DMS153 treated with DMSO at 0.1 percent for 48 hours (cell line): ENCODE data around the gene CALHM5.
"Not testable (repeated sequence)": the region's sequence is repeated elsewhere in the genome, so short reads cannot be mapped to it uniquely, and the experiment has no call there.

ENCODE experiments used
- DNase-seq: peaks from one replicate; lab custom pipeline; 2025; ENCODE audit not compliant: unreplicated experiment; lab: John Stamatoyannopoulos, UW

CALHM5 gene, protein sequence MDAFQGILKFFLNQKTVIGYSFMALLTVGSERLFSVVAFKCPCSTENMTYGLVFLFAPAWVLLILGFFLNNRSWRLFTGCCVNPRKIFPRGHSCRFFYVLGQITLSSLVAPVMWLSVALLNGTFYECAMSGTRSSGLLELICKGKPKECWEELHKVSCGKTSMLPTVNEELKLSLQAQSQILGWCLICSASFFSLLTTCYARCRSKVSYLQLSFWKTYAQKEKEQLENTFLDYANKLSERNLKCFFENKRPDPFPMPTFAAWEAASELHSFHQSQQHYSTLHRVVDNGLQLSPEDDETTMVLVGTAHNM

DNA sequence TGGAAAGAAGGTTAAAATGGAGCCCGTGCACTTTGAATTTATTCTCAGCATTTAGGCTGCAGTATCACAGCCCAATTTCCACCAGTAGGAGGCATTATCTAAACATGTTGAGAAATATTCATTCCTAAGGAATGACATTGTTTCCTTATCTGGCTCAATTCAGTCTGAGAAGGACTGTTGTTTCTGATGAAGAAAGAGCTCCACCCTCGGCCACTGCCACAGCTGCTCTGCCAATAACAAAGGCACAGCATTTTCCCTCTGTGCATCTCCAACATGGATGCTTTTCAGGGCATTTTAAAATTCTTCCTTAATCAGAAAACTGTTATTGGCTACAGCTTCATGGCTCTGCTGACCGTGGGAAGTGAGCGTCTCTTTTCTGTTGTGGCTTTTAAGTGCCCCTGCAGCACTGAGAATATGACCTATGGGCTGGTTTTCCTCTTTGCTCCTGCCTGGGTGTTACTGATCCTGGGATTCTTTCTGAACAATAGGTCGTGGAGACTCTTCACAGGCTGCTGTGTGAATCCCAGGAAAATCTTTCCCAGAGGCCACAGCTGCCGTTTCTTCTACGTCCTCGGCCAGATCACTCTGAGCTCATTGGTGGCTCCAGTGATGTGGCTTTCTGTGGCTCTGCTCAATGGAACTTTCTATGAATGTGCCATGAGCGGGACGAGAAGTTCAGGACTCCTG is at the start of gene CALHM5:
Gene CALHM5, plus strand, starts transcription at position 216 of the 687 bp plus-strand sequence. Its CDS starts 58 bp downstream, at position 274.
- DNase-seq, result no peak

DNA sequence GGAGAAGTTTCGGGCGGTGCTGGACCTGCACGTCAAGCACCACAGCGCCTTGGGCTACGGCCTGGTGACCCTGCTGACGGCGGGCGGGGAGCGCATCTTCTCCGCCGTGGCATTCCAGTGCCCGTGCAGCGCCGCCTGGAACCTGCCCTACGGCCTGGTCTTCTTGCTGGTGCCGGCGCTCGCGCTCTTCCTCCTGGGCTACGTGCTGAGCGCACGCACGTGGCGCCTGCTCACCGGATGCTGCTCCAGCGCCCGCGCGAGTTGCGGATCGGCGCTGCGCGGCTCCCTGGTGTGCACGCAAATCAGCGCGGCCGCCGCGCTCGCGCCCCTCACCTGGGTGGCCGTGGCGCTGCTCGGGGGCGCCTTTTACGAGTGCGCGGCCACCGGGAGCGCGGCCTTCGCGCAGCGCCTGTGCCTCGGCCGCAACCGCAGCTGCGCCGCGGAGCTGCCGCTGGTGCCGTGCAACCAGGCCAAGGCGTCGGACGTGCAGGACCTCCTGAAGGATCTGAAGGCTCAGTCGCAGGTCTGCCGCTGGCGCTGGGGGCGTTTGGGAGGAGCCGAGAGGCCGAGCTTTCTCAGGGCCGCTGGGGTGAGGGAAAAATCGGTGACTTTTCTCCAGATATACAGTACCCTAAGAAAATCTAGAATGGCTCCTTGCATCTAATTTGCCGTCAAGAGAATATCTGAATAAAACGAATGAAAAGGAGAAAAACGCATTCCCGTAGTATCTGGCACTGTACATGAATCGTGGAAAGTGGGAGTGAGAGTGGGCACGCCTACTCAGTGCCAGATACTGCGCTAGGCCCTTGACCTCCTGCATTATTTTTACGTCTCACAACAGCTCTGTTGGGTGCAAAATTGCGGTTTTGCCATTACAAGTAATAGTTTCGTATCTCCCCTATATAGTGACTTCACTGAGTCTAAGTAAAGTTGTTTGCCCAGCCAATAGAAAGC is 49.2 kb upstream of the CALHM5 start:
- DNase-seq, result peak; percentile 21

DNA sequence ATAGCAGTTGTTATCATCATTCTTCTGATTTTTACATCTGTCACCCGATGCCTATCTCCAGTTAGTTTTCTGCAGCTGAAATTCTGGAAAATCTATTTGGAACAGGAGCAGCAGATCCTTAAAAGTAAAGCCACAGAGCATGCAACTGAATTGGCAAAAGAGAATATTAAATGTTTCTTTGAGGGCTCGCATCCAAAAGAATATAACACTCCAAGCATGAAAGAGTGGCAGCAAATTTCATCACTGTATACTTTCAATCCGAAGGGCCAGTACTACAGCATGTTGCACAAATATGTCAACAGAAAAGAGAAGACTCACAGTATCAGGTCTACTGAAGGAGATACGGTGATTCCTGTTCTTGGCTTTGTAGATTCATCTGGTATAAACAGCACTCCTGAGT is 48.1 kb upstream of the CALHM5 start:
- DNase-seq, result no peak

DNA sequence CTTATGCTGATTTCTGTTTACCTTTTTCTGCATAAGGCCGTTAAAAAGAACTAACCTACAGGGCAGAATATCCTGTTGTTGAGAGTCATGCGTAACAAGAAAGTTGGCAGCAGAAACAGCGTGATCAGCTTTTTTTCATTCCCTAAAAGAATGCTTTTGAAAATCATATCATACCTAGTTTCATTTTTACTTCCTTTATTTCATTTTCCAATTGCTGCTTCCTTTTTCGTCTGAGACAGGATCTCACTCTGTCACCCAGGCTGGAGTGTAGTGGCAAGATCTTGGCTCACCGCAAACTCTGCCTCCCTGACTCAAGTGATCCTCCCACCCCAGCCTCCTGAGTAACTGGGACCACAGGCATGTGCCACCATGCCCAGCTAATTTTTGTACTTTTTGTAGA is 46.2 kb upstream of the CALHM5 start:
- DNase-seq, result no peak

DNA sequence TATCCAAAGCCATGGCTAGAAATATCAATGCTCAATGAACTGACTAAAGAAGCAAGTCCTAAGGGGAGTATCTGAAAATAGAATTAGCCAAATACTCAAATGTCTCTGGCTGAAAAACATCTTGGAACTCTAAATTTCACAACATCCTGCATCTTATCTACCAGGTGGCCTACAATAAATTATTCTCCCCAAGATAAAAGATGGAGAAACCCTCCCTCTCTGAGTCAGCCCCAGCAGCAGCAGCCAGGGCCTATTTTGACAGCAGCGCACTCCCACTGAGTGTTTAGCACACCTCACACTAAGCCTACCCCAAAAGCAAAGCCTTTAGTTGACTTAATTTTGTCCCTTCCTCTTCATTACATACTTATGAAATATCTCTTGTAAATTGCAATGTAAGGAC is 44.3 kb upstream of the CALHM5 start:
- DNase-seq, result no peak

DNA sequence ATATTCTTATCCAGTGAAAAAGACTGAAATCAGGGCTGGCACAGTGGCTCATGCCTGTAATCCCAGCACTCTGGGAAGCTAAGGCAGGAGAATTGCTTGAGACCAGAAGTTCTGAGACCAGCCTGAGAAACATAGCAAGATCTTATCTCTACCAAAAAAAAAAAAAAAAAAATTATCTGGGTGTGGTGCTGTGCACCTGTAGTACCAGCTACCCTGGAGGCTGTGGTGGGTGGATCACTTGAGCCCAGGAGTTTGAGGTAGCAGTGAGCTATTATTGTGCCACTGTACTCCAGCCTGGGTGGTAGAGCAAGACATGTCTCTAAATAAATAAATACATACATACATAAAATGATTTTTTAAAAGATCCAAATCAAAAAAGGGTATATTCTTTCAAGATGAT is 43.9 kb upstream of the CALHM5 start:
- DNase-seq, result no peak

DNA sequence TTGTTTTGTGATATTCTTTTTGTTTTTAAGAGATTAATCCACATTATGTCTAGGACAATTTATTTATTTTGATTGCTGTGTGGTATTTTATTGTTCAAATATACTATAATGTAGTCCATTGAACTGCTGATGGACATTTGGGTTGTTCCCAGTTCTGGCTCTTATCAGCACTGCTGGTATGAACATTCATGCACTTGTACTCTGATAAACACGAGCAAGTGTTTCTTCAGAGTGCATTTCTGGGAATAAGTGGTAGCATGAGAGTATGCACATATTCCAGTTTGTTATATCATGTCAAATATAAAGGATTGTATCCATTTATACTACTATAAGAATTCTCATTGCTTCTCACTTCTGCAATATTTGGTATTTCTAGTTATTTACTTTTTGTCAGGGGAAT is 43.1 kb upstream of the CALHM5 start:
- DNase-seq, result no peak

DNA sequence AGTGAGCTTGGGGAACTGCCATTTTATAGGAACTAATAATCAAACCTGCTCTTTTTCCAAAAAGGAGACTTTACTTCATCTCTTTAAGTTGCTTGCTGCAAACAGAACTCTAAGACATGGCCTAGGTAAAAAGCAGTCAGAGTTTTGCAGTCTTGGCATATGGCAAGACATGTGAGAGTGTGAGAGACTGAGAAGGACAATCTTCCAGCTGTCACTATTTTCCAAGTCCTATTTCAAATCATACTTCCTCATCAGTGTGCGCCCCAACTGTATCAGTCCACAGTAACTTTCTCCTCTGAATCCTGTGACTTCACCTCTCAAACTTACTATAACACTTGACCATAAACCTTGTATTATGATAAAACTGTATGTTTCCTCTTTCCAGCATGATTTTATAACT is 39.9 kb upstream of the CALHM5 start:
- DNase-seq, result no peak

DNA sequence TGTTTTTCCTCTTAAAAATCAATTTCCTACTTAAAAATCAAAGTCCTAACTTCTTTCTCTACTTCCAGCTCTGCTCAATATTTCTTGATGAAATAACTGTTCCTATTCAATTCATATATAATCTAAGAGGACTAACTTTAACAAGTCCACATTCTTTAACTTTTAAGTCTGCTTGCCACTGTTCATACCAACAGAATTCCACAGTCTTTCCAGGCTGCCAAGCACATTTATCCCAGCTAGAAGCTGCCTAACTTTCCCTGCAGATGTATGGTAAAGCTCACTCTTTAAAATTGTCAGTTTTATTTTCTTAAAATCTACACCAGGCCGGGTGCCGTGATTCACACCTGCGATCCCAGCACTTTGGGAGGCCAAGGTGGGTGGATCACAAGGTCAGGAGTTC is 38.7 kb upstream of the CALHM5 start:
- DNase-seq, result no peak

DNA sequence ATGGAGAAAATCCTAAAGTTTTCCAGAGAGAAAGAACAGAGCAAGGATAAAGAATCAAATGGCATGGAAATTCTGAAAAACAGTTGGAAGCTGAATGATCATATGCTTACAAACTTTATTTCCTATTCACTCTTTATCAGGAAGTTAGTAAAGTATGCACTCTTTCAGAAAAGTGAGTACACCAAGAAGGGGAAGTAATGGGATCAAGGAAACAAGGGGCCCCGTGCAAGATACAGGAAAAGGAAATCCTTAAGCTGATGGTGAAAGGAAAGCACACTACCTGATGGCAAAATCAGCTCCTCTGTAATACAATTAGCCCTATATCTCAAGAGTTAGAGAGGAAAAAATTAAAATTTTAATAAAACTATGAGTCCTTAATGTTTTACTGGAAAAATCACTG is 36.3 kb upstream of the CALHM5 start:
- no peak for DNase-seq

DNA sequence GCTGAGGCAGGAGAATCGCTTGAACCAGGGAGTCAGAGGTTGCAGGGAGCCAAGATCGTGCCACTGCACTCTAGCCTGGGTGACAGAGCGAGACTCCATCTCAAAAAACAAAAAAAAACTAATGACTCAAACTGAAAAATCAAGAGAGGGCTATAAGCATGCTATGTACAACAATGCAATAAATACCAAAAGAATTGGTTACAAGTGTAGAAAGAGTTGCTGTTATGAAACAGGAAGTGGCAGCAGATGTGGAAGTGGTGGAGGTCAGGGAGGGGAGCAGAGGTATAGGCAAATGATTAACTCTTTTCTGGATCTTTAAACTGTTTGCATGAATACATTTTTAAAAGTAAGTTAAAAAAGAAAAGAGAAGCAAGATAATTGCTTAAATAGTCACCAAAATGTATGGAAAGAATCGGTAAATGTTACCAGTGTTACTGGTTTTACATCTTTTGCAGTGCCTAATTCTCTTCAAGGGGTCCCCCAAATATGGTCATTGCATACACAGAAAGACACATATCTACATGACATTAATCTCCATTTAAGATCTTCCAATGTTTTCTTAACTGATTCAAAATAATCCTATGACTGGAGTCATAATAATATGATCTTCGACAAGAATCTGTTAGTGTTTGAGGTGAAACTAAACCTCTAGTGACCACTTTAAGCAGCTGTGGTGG is 35.3 kb upstream of the CALHM5 start:
- no peak for DNase-seq

DNA sequence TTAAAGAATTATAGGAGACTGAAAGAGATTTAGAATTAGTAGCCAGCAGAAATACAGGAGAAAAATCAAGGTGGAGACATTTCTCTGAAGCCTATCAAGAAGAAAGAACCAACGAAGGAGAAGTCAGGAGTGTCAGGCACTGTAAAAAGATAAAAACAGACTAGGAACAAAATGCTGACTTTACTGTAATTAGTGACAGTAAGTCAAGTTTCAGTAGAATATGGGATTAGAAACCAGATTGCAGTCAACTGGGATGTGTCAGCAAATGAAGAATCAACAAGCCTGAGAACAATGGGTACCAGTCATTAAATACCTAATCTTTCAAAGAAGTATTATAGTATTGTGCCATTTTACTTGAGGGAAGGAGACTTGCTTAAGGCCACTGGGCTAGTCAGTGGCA is 28.7 kb upstream of the CALHM5 start:
- DNase-seq, result no peak

DNA sequence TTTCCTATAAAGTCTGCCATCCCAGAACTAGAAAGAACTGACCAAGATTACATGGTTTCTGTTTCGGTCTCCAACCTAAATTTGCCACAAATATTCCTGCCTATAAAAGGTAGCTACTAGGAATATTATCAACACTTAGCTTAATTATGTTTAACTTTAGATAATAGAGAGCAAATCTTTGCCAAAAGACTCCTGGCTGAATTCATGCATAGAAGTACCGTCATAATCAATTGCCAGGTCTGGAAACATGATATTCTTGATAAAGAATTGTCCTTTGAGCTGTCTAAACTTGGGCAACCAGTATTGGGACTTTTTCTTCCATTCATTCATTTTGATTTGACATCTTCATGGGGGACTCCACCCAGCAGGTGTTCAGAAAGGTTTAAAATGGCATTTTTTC is 27.8 kb upstream of the CALHM5 start:
- DNase-seq, result no peak

DNA sequence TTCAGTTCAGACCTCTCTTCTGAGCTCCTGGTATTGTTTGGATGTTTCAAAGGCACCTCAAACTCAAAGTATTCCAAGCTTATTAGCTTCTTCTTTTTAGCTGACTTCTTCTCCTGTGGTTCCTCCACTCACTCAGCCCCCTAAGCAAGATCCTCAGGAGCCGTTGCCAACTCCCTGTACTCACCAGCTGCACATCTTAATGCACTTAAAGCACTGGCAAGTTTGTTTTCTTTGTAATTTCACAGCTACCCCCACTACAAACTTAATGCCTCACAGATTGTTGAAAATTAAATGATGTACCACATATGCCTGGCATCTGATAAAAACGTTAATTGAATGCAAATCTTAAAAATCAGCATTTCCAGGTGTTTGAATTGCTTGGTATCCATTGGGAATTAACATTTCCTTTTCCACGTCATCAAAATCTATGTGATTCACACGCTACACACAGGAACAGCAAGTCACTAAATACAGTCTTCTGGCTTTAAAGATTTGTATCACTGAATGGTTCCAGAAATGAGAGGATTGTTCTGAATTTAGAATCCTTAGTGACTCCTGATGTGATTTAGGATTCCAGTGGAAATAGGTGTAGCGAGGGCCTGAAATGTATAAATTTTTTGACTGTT is 25.8 kb upstream of the CALHM5 start:
- DNase-seq, result no peak

DNA sequence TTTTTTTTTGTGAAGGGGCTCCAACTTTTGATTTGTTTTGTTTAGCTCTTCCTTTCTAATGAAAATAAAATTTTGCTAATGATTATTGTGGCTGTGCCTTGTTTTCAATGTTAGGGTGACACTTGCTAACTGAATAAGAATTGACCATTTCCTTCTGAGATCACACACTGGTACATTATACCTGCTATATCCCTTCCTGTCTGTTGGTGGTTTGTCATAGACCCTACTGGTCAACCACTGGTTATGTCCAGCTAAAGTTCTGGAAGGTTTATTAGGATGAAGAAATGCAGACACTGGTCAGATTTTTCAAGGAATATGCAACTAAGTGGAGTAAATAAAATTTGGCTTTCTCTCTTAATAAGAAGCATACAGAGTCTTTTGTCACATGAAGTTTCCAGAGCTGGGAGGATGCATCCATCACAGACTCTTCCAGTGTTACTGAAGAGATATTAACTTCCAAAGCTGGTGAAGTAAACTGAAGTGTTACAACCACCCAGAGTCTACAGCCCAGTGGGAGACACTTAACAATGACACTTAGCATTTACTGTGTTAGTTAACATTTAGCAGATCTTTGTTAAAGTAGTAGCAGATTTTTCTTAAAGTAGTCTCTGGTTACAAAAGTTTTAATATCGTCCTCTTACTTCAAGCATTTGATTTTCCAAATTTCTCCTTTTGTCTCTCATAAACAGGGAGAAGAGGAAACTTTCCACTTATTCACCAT is 19.7 kb upstream of the CALHM5 start:
- DNase-seq, result no peak

DNA sequence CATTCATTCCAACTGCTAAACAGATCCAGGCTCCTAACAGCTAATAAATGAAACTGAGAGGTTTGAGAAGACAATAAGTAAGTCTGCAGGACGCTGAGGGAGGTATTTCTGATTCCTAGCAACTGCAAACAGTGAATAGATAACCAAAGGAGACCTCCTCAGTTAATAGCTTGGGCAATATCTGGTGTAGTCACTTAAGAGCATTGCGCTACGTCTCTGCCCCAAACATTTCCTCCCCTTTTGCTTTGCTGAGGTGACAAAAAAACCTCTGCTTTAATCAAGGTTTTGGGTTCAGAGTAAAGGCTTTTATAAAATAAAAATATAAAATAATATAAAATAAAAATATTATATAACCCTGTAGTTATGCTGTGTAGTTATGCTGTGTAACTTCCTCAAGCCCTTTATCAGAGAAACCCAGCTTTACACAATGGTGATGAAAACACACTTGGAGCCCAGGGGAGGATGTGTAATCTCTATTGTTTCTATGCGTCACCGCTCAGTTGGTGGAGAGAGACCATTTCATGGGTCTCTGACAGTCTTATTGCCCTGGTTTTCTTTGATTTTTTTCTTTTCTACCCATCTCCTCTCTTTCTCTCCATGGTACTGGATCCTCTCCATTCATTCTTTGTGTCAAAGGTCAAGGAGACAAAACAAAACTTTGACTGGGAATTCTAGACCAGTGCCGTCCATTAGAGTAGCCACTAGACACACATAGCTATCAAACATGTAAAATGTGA is 18.9 kb upstream of the CALHM5 start:
- no peak for DNase-seq

DNA sequence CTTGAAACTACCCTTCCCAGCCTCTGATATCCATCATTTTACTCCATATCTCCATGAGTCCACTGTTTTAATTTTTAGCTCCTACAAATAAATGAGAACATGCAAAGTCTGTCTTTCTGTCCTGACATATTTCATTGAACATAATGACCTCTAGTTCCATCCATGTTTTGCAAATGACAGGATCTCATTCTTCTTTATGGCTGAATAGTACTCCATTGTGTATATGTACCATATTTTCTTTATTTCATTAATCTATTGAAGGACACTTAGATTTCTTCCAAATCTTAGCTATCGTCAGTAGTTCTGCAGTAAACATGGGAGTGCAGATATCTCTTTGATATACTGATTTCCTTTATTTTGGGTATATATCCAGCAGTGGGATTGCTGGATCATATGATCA is 16.3 kb upstream of the CALHM5 start:
- DNase-seq, result not testable (repeated sequence)

DNA sequence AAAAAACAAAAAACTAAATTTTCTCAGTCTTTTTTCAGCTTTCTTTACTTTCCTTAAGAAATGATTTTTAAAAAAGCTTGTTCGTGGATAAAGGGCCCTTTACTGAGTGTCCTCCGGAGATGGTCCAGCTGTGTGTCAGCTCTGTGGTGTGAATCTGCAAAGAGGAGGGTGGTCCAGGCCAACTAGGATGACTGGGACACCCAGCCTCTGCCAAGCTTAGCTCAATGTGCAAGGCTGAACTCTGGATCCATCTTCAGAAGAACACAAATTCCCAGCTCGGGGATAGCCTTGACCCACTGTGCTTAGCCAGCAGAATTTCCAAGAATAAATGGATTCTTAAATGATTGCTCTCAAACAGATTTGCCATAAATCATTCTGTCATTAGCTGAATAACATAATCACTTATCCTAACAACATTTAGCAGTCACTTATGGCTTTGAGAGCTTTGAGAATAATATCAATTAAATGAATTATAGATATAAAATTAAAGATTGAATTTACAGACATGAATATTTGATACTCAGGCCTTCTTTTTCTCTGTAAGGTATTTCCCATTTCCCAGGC is 14.2 kb upstream of the CALHM5 start:
- DNase-seq, result no peak

DNA sequence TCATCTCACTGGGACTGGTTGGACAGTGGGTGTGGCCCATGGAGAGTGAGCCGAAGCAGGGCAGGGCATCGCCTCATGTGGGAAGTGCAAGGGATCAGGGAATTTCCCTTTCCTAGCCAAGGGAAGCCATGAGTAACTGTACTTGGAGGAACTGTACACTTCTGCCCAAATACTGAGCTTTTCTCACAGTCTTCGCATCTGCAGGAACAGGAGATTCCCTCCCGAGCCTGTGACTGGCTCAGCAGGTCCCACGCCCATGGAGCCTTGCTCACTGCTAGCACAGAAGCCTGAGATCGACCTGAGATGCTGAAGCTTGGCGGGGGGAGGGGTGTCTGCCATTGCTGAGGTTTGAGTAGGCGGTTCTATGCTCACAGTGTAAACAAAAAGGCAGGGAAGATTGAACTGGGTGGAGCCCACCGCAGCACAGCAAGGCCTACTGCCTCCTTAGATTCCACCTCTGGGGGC is 10.4 kb upstream of the CALHM5 start:
- DNase-seq, result no peak
